Calu3 (cell line): Measurements from ENCODE around the gene NIPAL3. TPM values are rescaled to one million over a fixed set of nuclear protein-coding genes. Genes with fewer than 3 reads are reported as not detected.

Experiments
- BruUV-seq: library from RNA; stranded (reverse); fragments of 400-500 nt; replicated peaks from 2 replicates; lab custom pipeline; 2021; lab: Mats Ljungman, UMichigan
- CTCF ChIA-PET: fragments of 300-600 bp; sonication (Branson Sonifier 250); formaldehyde crosslinking; loops from one replicate; lab custom pipeline; 2022; ENCODE audit warnings: antibody characterized with exemption; lab: Charles Lee
- DNase-seq: peaks from one replicate; pipeline ENCODE4 v3.0.0; 2022
- H3K27ac Mint-ChIP-seq: one replicate; pipeline ENCODE4 v1.8.0; 2022; ENCODE audit warnings: mixed read lengths; ENCODE audit not compliant: unreplicated experiment
- H3K27me3 Mint-ChIP-seq: one replicate; pipeline ENCODE4 v1.8.0; 2022; ENCODE audit warnings: mixed read lengths; ENCODE audit not compliant: unreplicated experiment
- H3K36me3 Mint-ChIP-seq: one replicate; pipeline ENCODE4 v1.8.0; 2022; ENCODE audit warnings: mild to moderate bottlenecking, moderate library complexity, mixed read lengths; ENCODE audit not compliant: insufficient read depth, unreplicated experiment
- H3K4me1 Mint-ChIP-seq: one replicate; pipeline ENCODE4 v1.8.0; 2022; ENCODE audit warnings: mild to moderate bottlenecking, low read depth, mixed read lengths; ENCODE audit not compliant: unreplicated experiment
- H3K4me3 Mint-ChIP-seq: one replicate; pipeline ENCODE4 v1.8.0; 2022; ENCODE audit warnings: mild to moderate bottlenecking, low read depth, moderate library complexity, mixed read lengths; ENCODE audit not compliant: unreplicated experiment
- H3K9me3 Mint-ChIP-seq: one replicate; pipeline ENCODE4 v1.8.0; 2022; ENCODE audit warnings: low read depth, mixed read lengths; ENCODE audit not compliant: unreplicated experiment
- CTCF ChIP-seq: fragments of 200-600 bp; IDR thresholded peaks from one replicate; pipeline ENCODE4 v1.8.0; 2022; ENCODE audit warnings: antibody characterized with exemption; ENCODE audit not compliant: unreplicated experiment
- intact Hi-C: fragments of 100-400 bp; cut with micrococcal nuclease; formaldehyde crosslinking; loops from one replicate; pipeline ENCODE4 v1.10.0; 2022; ENCODE audit not compliant: unreplicated experiment
- total RNA-seq: library from RNA; stranded (reverse); gene quantifications from 2 replicates; pipeline ENCODE4 v1.2.3, GENCODE V29; 2022

NIPAL3 gene
- total RNA-seq, 1 experiment from 2014 or later, result 28.8 TPM

GRCh38 chr1:24387636-24388175 lies 27.9 kb upstream of the NIPAL3 start:
- no peaks in the 10 kb centered on the region for H3K27me3 Mint-ChIP-seq
- H3K9me3 Mint-ChIP-seq, result no peaks in the 10 kb centered on the region
- intact Hi-C loops, result no loop called here
- no peak overlapping the region for H3K4me3 Mint-ChIP-seq
- H3K4me1 Mint-ChIP-seq, result peaks cover 54% of the 10 kb centered on the region
- no TSS peak for BruUV-seq
- peaks cover 31% of the 10 kb centered on the region for H3K36me3 Mint-ChIP-seq
- TF ChIP-seq CTCF, result no peak
- CTCF ChIA-PET, result interaction anchor here (2.0 kb wide), 1 partner anchor 186 kb away, joined by 9 read pairs; no protein-coding TSS in a partner anchor
- no peak for DNase-seq
- peak overlapping the region; percentile 50 for H3K27ac Mint-ChIP-seq

- Mint-ChIP-seq H3K27me3 (no peaks in the 10 kb centered on the region), H3K4me3 (no peak overlapping the region), H3K4me1 (peaks cover 54% of the 10 kb centered on the region)
Observed at GRCh38 chr1:24388331-24388885, 27.2 kb upstream of the NIPAL3 start.

GRCh38 chr1:24389231-24389678 lies 26.3 kb upstream of the NIPAL3 start:
- CTCF ChIA-PET, result interaction anchor here (2.0 kb wide), 1 partner anchor 187 kb away, joined by 9 read pairs; no protein-coding TSS in a partner anchor

More at GRCh38 chr1:24388331-24388885, 27.2 kb upstream of the NIPAL3 start:
- DNase-seq, result no peak
- peaks cover 31% of the 10 kb centered on the region for H3K36me3 Mint-ChIP-seq
- peak overlapping the region; percentile 50 for H3K27ac Mint-ChIP-seq
- CTCF ChIA-PET, result interaction anchor here (2.0 kb wide), 1 partner anchor 186 kb away, joined by 9 read pairs; no protein-coding TSS in a partner anchor
- TF ChIP-seq CTCF, result no peak
- intact Hi-C loops, result no loop called here
- no peaks in the 10 kb centered on the region for H3K9me3 Mint-ChIP-seq
- no TSS peak for BruUV-seq

More at GRCh38 chr1:24389231-24389678, 26.3 kb upstream of the NIPAL3 start:
- DNase-seq, result no peak
- TF ChIP-seq CTCF, result no peak
- BruUV-seq, result no TSS peak
- Mint-ChIP-seq H3K27ac (no peak overlapping the region), H3K4me3 (no peak overlapping the region), H3K27me3 (no peaks in the 10 kb centered on the region), H3K4me1 (peaks cover 54% of the 10 kb centered on the region), H3K9me3 (no peaks in the 10 kb centered on the region), H3K36me3 (peaks cover 31% of the 10 kb centered on the region)
- intact Hi-C loops, result no loop called here
